Measurements from ENCODE around the gene ZNF177.

DNA sequence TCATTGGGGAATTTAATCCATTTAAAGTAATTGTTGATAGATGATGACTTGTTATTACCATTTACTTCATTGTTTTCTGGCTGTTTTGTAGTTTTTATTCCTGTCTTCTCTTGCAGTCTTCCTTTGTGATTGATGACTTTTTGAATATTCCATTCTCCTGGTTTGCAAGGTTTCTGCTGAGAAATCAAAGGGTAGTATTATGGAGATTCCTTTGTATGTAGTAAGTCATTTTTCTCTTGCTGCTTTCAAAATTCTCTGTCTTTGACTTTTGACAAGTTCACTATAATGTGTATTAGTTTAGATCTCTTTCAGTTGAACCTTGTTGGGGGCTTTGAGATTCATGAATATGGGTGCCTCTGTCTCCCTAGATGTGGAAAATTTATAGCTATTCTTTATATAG, 32.8 kb upstream of the ZNF177 start:
- TF ChIP-seq, protein P1, sequence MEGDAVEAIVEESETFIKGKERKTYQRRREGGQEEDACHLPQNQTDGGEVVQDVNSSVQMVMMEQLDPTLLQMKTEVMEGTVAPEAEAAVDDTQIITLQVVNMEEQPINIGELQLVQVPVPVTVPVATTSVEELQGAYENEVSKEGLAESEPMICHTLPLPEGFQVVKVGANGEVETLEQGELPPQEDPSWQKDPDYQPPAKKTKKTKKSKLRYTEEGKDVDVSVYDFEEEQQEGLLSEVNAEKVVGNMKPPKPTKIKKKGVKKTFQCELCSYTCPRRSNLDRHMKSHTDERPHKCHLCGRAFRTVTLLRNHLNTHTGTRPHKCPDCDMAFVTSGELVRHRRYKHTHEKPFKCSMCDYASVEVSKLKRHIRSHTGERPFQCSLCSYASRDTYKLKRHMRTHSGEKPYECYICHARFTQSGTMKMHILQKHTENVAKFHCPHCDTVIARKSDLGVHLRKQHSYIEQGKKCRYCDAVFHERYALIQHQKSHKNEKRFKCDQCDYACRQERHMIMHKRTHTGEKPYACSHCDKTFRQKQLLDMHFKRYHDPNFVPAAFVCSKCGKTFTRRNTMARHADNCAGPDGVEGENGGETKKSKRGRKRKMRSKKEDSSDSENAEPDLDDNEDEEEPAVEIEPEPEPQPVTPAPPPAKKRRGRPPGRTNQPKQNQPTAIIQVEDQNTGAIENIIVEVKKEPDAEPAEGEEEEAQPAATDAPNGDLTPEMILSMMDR (IDR thresholded peaks at IDR 0.05), result no peak
- TF ChIP-seq POLR2A (IDR thresholded peaks at IDR 0.05) (no peak), POLR2AphosphoS5 (IDR thresholded peaks at IDR 0.05) (no peak), EP300 (IDR thresholded peaks at IDR 0.05) (no peak)

Data from stomach (tissue), 4 donors.